Lower lobe of right lung (tissue), 2 donors: ENCODE data around the gene PTPRT. TPM values are rescaled to one million over a fixed set of nuclear protein-coding genes. Genes with fewer than 3 reads are reported as not detected.

Source experiments
- ATAC-seq, 2 donors: fragments of 200-7000 bp; cut with Tn5 transposase; one replicate each; pipeline ENCODE4 v1.9.1; 2020 to 2022; ENCODE audit warnings: mild to moderate bottlenecking in 2 of 2, moderate library complexity in 2 of 2
- DNase-seq: peaks from one replicate; pipeline ENCODE4 v3.0.0-alpha.2; 2020
- H3K27ac ChIP-seq: fragments of 200-600 bp; one replicate; pipeline ENCODE4 v1.8.0; 2022
- H3K27me3 ChIP-seq: fragments of 200-600 bp; one replicate; pipeline ENCODE4 v1.8.0; 2022; ENCODE audit warnings: low read depth
- H3K36me3 ChIP-seq: fragments of 200-600 bp; one replicate; pipeline ENCODE4 v1.8.0; 2022; ENCODE audit warnings: mild to moderate bottlenecking
- H3K4me1 ChIP-seq: fragments of 200-600 bp; one replicate; pipeline ENCODE4 v1.8.0; 2022
- H3K4me3 ChIP-seq: fragments of 200-600 bp; one replicate; pipeline ENCODE4 v1.8.0; 2022; ENCODE audit warnings: mild to moderate bottlenecking
- H3K9me3 ChIP-seq: fragments of 200-600 bp; one replicate; pipeline ENCODE4 v1.8.0; 2022
- intact Hi-C: fragments of 100-400 bp; cut with DNase I; formaldehyde crosslinking; loops from one replicate; pipeline ENCODE4 v1.11.0; 2022
- total RNA-seq: library from RNA; stranded (reverse); fragmentation: NEBNext Ultra II Directional; extraction: Animal tissue kit (Norgen Biotek cat#: 25700); gene quantifications from one replicate; pipeline ENCODE4 v1.2.1, GENCODE V29; 2021
- TF ChIP-seq, protein P1 (sequence below): fragments of 200-600 bp; IDR thresholded peaks from one replicate; pipeline ENCODE4 v1.8.0; 2022; ENCODE audit warnings: antibody characterized with exemption, mild to moderate bottlenecking
- donor health status: DM: no; HTN: yes; CAD: no; lungs with severe emphysema.

PTPRT gene
- total RNA-seq, 1 donor from 2014 or later, result 8.0 TPM

GRCh38 chr20:42610070-42610469, 579.6 kb downstream of the PTPRT start:
- ATAC-seq, result no peak
- no peak for DNase-seq
- TF ChIP-seq, protein P1, sequence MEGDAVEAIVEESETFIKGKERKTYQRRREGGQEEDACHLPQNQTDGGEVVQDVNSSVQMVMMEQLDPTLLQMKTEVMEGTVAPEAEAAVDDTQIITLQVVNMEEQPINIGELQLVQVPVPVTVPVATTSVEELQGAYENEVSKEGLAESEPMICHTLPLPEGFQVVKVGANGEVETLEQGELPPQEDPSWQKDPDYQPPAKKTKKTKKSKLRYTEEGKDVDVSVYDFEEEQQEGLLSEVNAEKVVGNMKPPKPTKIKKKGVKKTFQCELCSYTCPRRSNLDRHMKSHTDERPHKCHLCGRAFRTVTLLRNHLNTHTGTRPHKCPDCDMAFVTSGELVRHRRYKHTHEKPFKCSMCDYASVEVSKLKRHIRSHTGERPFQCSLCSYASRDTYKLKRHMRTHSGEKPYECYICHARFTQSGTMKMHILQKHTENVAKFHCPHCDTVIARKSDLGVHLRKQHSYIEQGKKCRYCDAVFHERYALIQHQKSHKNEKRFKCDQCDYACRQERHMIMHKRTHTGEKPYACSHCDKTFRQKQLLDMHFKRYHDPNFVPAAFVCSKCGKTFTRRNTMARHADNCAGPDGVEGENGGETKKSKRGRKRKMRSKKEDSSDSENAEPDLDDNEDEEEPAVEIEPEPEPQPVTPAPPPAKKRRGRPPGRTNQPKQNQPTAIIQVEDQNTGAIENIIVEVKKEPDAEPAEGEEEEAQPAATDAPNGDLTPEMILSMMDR, result no peak

DNA sequence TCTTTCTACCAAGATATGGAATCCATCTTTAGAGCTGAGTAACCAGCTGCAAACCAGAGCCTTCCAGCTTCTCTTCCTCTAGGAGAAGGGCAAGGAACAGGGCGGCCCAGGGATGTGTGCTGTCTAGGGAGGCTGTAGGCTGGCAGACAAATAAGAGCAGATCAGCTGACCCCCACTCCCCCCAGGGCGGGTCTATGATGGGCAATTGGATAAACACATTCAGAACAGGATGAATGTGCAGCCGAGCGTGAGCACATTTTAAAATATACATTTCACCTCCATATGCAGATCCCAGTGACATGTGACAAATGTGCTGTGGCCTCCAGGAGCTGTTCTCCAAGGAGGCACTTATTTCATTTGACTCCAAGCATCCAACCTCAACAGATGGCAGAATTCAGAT, 580.1 kb downstream of the PTPRT start:
- intact Hi-C loops, result no loop called here
- no peak overlapping the region for H3K27ac ChIP-seq
- H3K9me3 ChIP-seq, result no peaks in the 10 kb centered on the region
- H3K4me3 ChIP-seq, result no peak overlapping the region
- ATAC-seq, result no peak
- H3K4me1 ChIP-seq, result no peaks in the 10 kb centered on the region
- DNase-seq, result no peak
- no peaks in the 10 kb centered on the region for H3K36me3 ChIP-seq
- H3K27me3 ChIP-seq, result no peaks in the 10 kb centered on the region
- TF ChIP-seq, protein P1, result no peak

More at GRCh38 chr20:42610070-42610469, 579.6 kb downstream of the PTPRT start:
- no peaks in the 10 kb centered on the region for H3K36me3 ChIP-seq
- H3K4me3 ChIP-seq, result no peak overlapping the region
- no peak overlapping the region for H3K27ac ChIP-seq
- H3K9me3 ChIP-seq, result no peaks in the 10 kb centered on the region
- H3K4me1 ChIP-seq, result no peaks in the 10 kb centered on the region
- intact Hi-C loops, result no loop called here
- no peaks in the 10 kb centered on the region for H3K27me3 ChIP-seq

GRCh38 chr20:42604998-42605956, 584.4 kb downstream of the PTPRT start:
- Histone ChIP-seq H3K4me1 (no peaks in the 10 kb centered on the region), H3K27me3 (no peaks in the 10 kb centered on the region), H3K4me3 (no peak overlapping the region), H3K9me3 (no peaks in the 10 kb centered on the region), H3K27ac (no peak overlapping the region), H3K36me3 (no peaks in the 10 kb centered on the region)
- DNase-seq (no peak), ATAC-seq (peak in 1 of 2 donors; percentile 30)
- TF ChIP-seq, protein P1, result no peak
- intact Hi-C loops, result no loop called here

GRCh38 chr20:42603655-42604054, 586.1 kb downstream of the PTPRT start:
- no peak for ATAC-seq
- TF ChIP-seq, protein P1, result no peak

DNA sequence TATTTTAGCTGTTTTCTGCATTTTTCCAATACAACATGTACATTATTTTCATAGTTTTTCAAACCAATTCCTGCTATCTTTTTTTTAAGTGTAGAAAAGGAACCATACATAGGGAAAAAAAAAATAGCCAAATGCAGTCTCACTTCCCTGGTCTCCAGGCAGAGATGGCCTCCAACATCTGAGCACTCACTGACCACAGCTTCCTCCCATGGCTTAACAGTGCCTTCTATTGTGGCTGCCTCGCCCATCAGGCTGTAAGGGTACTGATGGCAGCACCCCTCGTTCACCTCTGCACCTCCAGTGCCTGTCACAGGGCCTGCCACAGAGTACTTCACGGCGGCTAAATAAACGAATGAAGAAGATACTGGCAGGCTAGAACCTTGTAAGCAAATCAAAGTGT, 591.1 kb downstream of the PTPRT start:
- no peaks in the 10 kb centered on the region for H3K27me3 ChIP-seq
- intact Hi-C loops, result no loop called here
- no peak overlapping the region for H3K4me3 ChIP-seq
- no peaks in the 10 kb centered on the region for H3K36me3 ChIP-seq
- DNase-seq (no peak), ATAC-seq (no peak)
- H3K27ac ChIP-seq, result no peak overlapping the region
- TF ChIP-seq, protein P1, result no peak
- H3K4me1 ChIP-seq, result no peaks in the 10 kb centered on the region
- H3K9me3 ChIP-seq, result no peaks in the 10 kb centered on the region

More at GRCh38 chr20:42603655-42604054, 586.1 kb downstream of the PTPRT start:
- intact Hi-C loops, result no loop called here
- no peaks in the 10 kb centered on the region for H3K4me1 ChIP-seq
- no peaks in the 10 kb centered on the region for H3K27me3 ChIP-seq
- H3K27ac ChIP-seq, result no peak overlapping the region
- no peaks in the 10 kb centered on the region for H3K9me3 ChIP-seq
- no peaks in the 10 kb centered on the region for H3K36me3 ChIP-seq
- no peak overlapping the region for H3K4me3 ChIP-seq
- DNase-seq, result no peak
